HepG2 (cell line): ENCODE measurements around the gene FAM24A. TPM values are rescaled to one million over a fixed set of nuclear protein-coding genes. Genes with fewer than 3 reads are reported as not detected.

Experiments
- AHR ChIP-seq: IDR thresholded peaks from 2 replicates; pipeline ENCODE4 v1.6.1; 2018; ENCODE audit warnings: missing genetic modification reagents, missing compliant biosample characterization
- ARNT2 ChIP-seq: sonication (generic); formaldehyde crosslinking; IDR thresholded peaks from 2 replicates; pipeline ENCODE4 v1.8.0; 2022; ENCODE audit warnings: mild to moderate bottlenecking, low read depth, missing genetic modification reagents, moderate library complexity
- ATF5 ChIP-seq: sonication (generic); formaldehyde crosslinking; IDR thresholded peaks from 2 replicates; pipeline ENCODE4 v1.4.0; 2020; ENCODE audit warnings: mild to moderate bottlenecking, low read depth, missing genetic modification reagents
- JDP2 ChIP-seq: sonication (generic); formaldehyde crosslinking; IDR thresholded peaks from 2 replicates; pipeline ENCODE4 v1.8.1; 2022; ENCODE audit warnings: missing genetic modification reagents, borderline replicate concordance
- MED1 ChIP-seq: sonication (generic); formaldehyde crosslinking; IDR thresholded peaks from 2 replicates; pipeline ENCODE4 v1.4.0; 2020; ENCODE audit warnings: missing genetic modification reagents
- NFYB ChIP-seq: sonication (generic); formaldehyde crosslinking; IDR thresholded peaks from 2 replicates; pipeline ENCODE4 v1.4.0; 2020; ENCODE audit warnings: missing genetic modification reagents
- NR2F6 ChIP-seq, 2 experiments: IDR thresholded peaks; 2 replicates each; pipeline ENCODE4 v1.6.1; 2016; ENCODE audit warnings: antibody characterized with exemption in 1 of 2, mild to moderate bottlenecking in 1 of 2
- ONECUT2 ChIP-seq: sonication (generic); formaldehyde crosslinking; IDR thresholded peaks from 2 replicates; pipeline ENCODE4 v1.4.0; 2020; ENCODE audit warnings: missing genetic modification reagents
- SCMH1 ChIP-seq: sonication (generic); formaldehyde crosslinking; IDR thresholded peaks from 2 replicates; pipeline ENCODE4 v1.9.0; 2021; ENCODE audit warnings: missing genetic modification reagents, mild to moderate bottlenecking, borderline replicate concordance
- SRSF9 ChIP-seq: fragments of 200-400 bp; formaldehyde crosslinking; IDR thresholded peaks from 2 replicates; pipeline ENCODE4 v1.6.1; 2018; ENCODE audit warnings: borderline replicate concordance, mild to moderate bottlenecking, low read depth, low read length; ENCODE audit not compliant: insufficient read depth, poor library complexity, severe bottlenecking
- STAG1 ChIP-seq: sonication (generic); formaldehyde crosslinking; IDR thresholded peaks from 2 replicates; pipeline ENCODE4 v1.4.0; 2020; ENCODE audit warnings: missing genetic modification reagents
- ZC3H13 ChIP-seq: sonication (generic); formaldehyde crosslinking; IDR thresholded peaks from 2 replicates; pipeline ENCODE4 v1.8.1; 2023; ENCODE audit warnings: mild to moderate bottlenecking, missing genetic modification reagents, moderate library complexity
- ZNF3 ChIP-seq: IDR thresholded peaks from 2 replicates; pipeline ENCODE4 v1.7.0; 2017; ENCODE audit warnings: inconsistent platforms
- ZNF362 ChIP-seq: sonication (generic); formaldehyde crosslinking; IDR thresholded peaks from 2 replicates; pipeline ENCODE4 v1.4.0; 2020; ENCODE audit warnings: missing genetic modification reagents, mild to moderate bottlenecking, borderline replicate concordance
- ZNF570 ChIP-seq: sonication (generic); formaldehyde crosslinking; IDR thresholded peaks from 2 replicates; pipeline ENCODE4 v1.4.0; 2020; ENCODE audit warnings: mild to moderate bottlenecking, missing genetic modification reagents, borderline replicate concordance
- ZNF589 ChIP-seq: sonication (generic); formaldehyde crosslinking; conservative IDR thresholded peaks from 2 replicates; pipeline ENCODE4 v1.8.0; 2022; ENCODE audit warnings: mild to moderate bottlenecking, moderate library complexity, missing genetic modification reagents
- ZNF597 ChIP-seq: sonication (generic); formaldehyde crosslinking; IDR thresholded peaks from 2 replicates; pipeline ENCODE4 v1.5.0; 2020; ENCODE audit warnings: missing genetic modification reagents
- ZNF678 ChIP-seq: sonication (generic); formaldehyde crosslinking; IDR thresholded peaks from 2 replicates; pipeline ENCODE4 v1.4.0; 2020; ENCODE audit warnings: mild to moderate bottlenecking, missing genetic modification reagents
- polyA plus RNA-seq, 8 experiments: library from polyadenylated mRNA; depleted of rRNA in 3 of 8; stranded (reverse) in 7 of 8; unstranded in 1 of 8; fragments of >200 nt; fragmentation: Illumina TruSeq in 4 of 8; extraction: Trizol in 4 of 8; gene quantifications; 2 replicates each; pipeline versions ENCODE4 v1.2.1 to v1.2.3, GENCODE V29; 2011 to 2016; ENCODE audit warnings: low read depth in 4 of 8, missing spikeins in 1 of 8, mixed read lengths in 1 of 8; ENCODE audit not compliant: insufficient read depth in 1 of 8
- total RNA-seq, 5 experiments: library from RNA; depleted of rRNA; stranded (reverse); fragments of >200 nt; fragmentation: Illumina TruSeq; extraction: Trizol; gene quantifications; 2 replicates each; pipeline ENCODE4 v1.2.3, GENCODE V29; 2016; ENCODE audit warnings: low read depth in 1 of 5
- TF ChIP-seq, protein P1 (sequence below): IDR thresholded peaks from 2 replicates; pipeline ENCODE4 v1.6.1; 2012; ENCODE audit warnings: low read length, improper control_type of control experiment
- TF ChIP-seq, protein P2 (sequence below): sonication (generic); formaldehyde crosslinking; IDR thresholded peaks from 2 replicates; pipeline ENCODE4 v1.8.1; 2023; ENCODE audit warnings: mild to moderate bottlenecking, inconsistent platforms, moderate library complexity, missing genetic modification reagents, borderline replicate concordance
- TF ChIP-seq, protein P3 (sequence below): sonication (generic); formaldehyde crosslinking; IDR thresholded peaks from 2 replicates; pipeline ENCODE4 v1.4.0; 2020; ENCODE audit warnings: mild to moderate bottlenecking, missing genetic modification reagents

The FAM24A gene
- total and polyA plus RNA-seq, 2 of the 13 experiments (the other 11 are each of a cell fraction or from before 2014, with no cell fraction given): not detected

- TF ChIP-seq NFYB (CRISPR knock-in tag): peak; percentile 44
- TF ChIP-seq STAG1: 0 out of 2 replicates have a peak, but pooled peaks have one; percentile 3
- no peak for TF ChIP-seq SCMH1 (CRISPR knock-in tag)
- no peak for TF ChIP-seq ZNF597
- peak; percentile 75 for TF ChIP-seq ZNF678
- TF ChIP-seq, protein P1, sequence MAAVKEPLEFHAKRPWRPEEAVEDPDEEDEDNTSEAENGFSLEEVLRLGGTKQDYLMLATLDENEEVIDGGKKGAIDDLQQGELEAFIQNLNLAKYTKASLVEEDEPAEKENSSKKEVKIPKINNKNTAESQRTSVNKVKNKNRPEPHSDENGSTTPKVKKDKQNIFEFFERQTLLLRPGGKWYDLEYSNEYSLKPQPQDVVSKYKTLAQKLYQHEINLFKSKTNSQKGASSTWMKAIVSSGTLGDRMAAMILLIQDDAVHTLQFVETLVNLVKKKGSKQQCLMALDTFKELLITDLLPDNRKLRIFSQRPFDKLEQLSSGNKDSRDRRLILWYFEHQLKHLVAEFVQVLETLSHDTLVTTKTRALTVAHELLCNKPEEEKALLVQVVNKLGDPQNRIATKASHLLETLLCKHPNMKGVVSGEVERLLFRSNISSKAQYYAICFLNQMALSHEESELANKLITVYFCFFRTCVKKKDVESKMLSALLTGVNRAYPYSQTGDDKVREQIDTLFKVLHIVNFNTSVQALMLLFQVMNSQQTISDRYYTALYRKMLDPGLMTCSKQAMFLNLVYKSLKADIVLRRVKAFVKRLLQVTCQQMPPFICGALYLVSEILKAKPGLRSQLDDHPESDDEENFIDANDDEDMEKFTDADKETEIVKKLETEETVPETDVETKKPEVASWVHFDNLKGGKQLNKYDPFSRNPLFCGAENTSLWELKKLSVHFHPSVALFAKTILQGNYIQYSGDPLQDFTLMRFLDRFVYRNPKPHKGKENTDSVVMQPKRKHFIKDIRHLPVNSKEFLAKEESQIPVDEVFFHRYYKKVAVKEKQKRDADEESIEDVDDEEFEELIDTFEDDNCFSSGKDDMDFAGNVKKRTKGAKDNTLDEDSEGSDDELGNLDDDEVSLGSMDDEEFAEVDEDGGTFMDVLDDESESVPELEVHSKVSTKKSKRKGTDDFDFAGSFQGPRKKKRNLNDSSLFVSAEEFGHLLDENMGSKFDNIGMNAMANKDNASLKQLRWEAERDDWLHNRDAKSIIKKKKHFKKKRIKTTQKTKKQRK: no peak
- TF ChIP-seq ZC3H13 (CRISPR knock-in tag): peak; percentile 70; the same call in 1 of the 2 replicates
- TF ChIP-seq NR2F6 (IDR thresholded peaks at IDR 0.05): no peak
- peak; percentile 63 for TF ChIP-seq NR2F6 (CRISPR knock-in tag; IDR thresholded peaks at IDR 0.05)
- TF ChIP-seq ZNF3 (CRISPR knock-in tag): 0 out of 2 replicates have a peak, but pooled peaks have one; percentile 45
- peak; percentile 86; the same call in 1 of the 2 replicates for TF ChIP-seq ATF5 (CRISPR knock-in tag)
- TF ChIP-seq SRSF9: no peak
- TF ChIP-seq ZNF362 (CRISPR knock-in tag): peak; percentile 35; the same call in 1 of the 2 replicates
- peak; percentile 75 for TF ChIP-seq MED1 (CRISPR knock-in tag)
- no peak for TF ChIP-seq ONECUT2 (CRISPR knock-in tag)
- peak; percentile 96; the same call in 1 of the 2 replicates for TF ChIP-seq AHR (CRISPR knock-in tag)
- TF ChIP-seq ZNF589 (CRISPR knock-in tag): peak; percentile 88; the same call in 1 of the 2 replicates
- no peak; the same call in 1 of the 2 replicates for TF ChIP-seq JDP2 (CRISPR knock-in tag)
- no peak for TF ChIP-seq ZNF570 (CRISPR knock-in tag)
- peak; percentile 99 for TF ChIP-seq ARNT2
- TF ChIP-seq, protein P2, sequence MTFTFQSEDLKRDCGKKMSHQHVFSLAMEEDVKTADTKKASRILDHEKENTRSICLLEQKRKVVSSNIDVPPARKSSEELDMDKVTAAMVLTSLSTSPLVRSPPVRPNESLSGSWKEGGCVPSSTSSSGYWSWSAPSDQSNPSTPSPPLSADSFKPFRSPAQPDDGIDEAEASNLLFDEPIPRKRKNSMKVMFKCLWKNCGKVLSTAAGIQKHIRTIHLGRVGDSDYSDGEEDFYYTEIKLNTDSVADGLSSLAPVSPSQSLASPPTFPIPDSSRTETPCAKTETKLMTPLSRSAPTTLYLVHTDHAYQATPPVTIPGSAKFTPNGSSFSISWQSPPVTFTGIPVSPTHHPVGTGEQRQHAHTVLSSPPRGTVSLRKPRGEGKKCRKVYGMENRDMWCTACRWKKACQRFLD (CRISPR knock-in tag): peak; percentile 83
- TF ChIP-seq, protein P3, sequence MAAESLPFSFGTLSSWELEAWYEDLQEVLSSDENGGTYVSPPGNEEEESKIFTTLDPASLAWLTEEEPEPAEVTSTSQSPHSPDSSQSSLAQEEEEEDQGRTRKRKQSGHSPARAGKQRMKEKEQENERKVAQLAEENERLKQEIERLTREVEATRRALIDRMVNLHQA (CRISPR knock-in tag): no peak
Measured at GRCh38 chr10:122953902-122954730, 43.7 kb downstream of the FAM24A start, which contains the start of gene C10orf88 (continued).
